ENCODE data around the gene LYRM4.

The LYRM4 gene

GRCh38 chr6:5238336-5238735, 22.4 kb downstream of the LYRM4 start:
- Histone ChIP-seq H3K36me3 (ENCODE audit: insufficient read depth, low read depth, low read length) (peaks cover 11% of the 10 kb centered on the region), H3K4me1 (ENCODE audit: insufficient read depth, low read length) (peaks cover 9% of the 10 kb centered on the region), H3K27me3 (ENCODE audit: insufficient read depth, low read length) (no peaks in the 10 kb centered on the region), H3K27ac (ENCODE audit: low read length) (no peak overlapping the region), H3K9ac (ENCODE audit: low read depth, low read length) (no peak overlapping the region), H3K9me3 (ENCODE audit: insufficient read depth, low read depth, low read length) (no peaks in the 10 kb centered on the region), H3K4me3 (ENCODE audit: low read length) (no peak overlapping the region)

GRCh38 chr6:5237805-5238204, 22.9 kb downstream of the LYRM4 start:
- Histone ChIP-seq H3K36me3 (ENCODE audit: insufficient read depth, low read depth, low read length) (peaks cover 11% of the 10 kb centered on the region), H3K27ac (ENCODE audit: low read length) (no peak overlapping the region), H3K4me1 (ENCODE audit: insufficient read depth, low read length) (peaks cover 9% of the 10 kb centered on the region), H3K27me3 (ENCODE audit: insufficient read depth, low read length) (no peaks in the 10 kb centered on the region), H3K9me3 (ENCODE audit: insufficient read depth, low read depth, low read length) (no peaks in the 10 kb centered on the region), H3K4me3 (ENCODE audit: low read length) (no peak overlapping the region), H3K9ac (ENCODE audit: low read depth, low read length) (no peak overlapping the region)

- Histone ChIP-seq H3K27ac (ENCODE audit: low read length) (no peak overlapping the region), H3K36me3 (ENCODE audit: insufficient read depth, low read depth, low read length) (peaks cover 11% of the 10 kb centered on the region), H3K9ac (ENCODE audit: low read depth, low read length) (no peak overlapping the region), H3K27me3 (ENCODE audit: insufficient read depth, low read length) (no peaks in the 10 kb centered on the region), H3K9me3 (ENCODE audit: insufficient read depth, low read depth, low read length) (no peaks in the 10 kb centered on the region), H3K4me1 (ENCODE audit: insufficient read depth, low read length) (peaks cover 13% of the 10 kb centered on the region), H3K4me3 (ENCODE audit: low read length) (no peak overlapping the region)
Observed at GRCh38 chr6:5235830-5236229, 24.9 kb downstream of the LYRM4 start.

- Histone ChIP-seq H3K27ac (ENCODE audit: low read length) (no peak overlapping the region), H3K4me1 (ENCODE audit: insufficient read depth, low read length) (peaks cover 13% of the 10 kb centered on the region), H3K9me3 (ENCODE audit: insufficient read depth, low read depth, low read length) (no peaks in the 10 kb centered on the region), H3K27me3 (ENCODE audit: insufficient read depth, low read length) (no peaks in the 10 kb centered on the region), H3K36me3 (ENCODE audit: insufficient read depth, low read depth, low read length) (peaks cover 8% of the 10 kb centered on the region), H3K9ac (ENCODE audit: low read depth, low read length) (no peak overlapping the region), H3K4me3 (ENCODE audit: low read length) (no peak overlapping the region)
Observed at GRCh38 chr6:5234874-5235273, 25.9 kb downstream of the LYRM4 start.

GRCh38 chr6:5231289-5231688, 29.5 kb downstream of the LYRM4 start:
- Histone ChIP-seq H3K9ac (ENCODE audit: low read depth, low read length) (no peak overlapping the region), H3K27me3 (ENCODE audit: insufficient read depth, low read length) (no peaks in the 10 kb centered on the region), H3K36me3 (ENCODE audit: insufficient read depth, low read depth, low read length) (peaks cover 8% of the 10 kb centered on the region), H3K9me3 (ENCODE audit: insufficient read depth, low read depth, low read length) (no peaks in the 10 kb centered on the region), H3K27ac (ENCODE audit: low read length) (no peak overlapping the region), H3K4me1 (ENCODE audit: insufficient read depth, low read length) (peaks cover 13% of the 10 kb centered on the region), H3K4me3 (ENCODE audit: low read length) (no peak overlapping the region)

- H3K9ac ChIP-seq (ENCODE audit: low read depth, low read length), result no peak overlapping the region
- H3K9me3 ChIP-seq (ENCODE audit: insufficient read depth, low read depth, low read length), result no peaks in the 10 kb centered on the region
- H3K4me1 ChIP-seq (ENCODE audit: insufficient read depth, low read length), result peaks cover 13% of the 10 kb centered on the region
- H3K27ac ChIP-seq (ENCODE audit: low read length), result no peak overlapping the region
- H3K27me3 ChIP-seq (ENCODE audit: insufficient read depth, low read length), result no peaks in the 10 kb centered on the region
- H3K36me3 ChIP-seq (ENCODE audit: insufficient read depth, low read depth, low read length), result no peaks in the 10 kb centered on the region
- H3K4me3 ChIP-seq (ENCODE audit: low read length), result no peak overlapping the region
Observed at GRCh38 chr6:5230081-5230480, 30.7 kb downstream of the LYRM4 start.

- no peak overlapping the region for H3K27ac ChIP-seq (ENCODE audit: low read length)
- H3K9me3 ChIP-seq (ENCODE audit: insufficient read depth, low read depth, low read length), result no peaks in the 10 kb centered on the region
- H3K27me3 ChIP-seq (ENCODE audit: insufficient read depth, low read length), result no peaks in the 10 kb centered on the region
- H3K4me1 ChIP-seq (ENCODE audit: insufficient read depth, low read length), result peaks cover 13% of the 10 kb centered on the region
- H3K36me3 ChIP-seq (ENCODE audit: insufficient read depth, low read depth, low read length), result no peaks in the 10 kb centered on the region
- H3K9ac ChIP-seq (ENCODE audit: low read depth, low read length), result no peak overlapping the region
- H3K4me3 ChIP-seq (ENCODE audit: low read length), result no peak overlapping the region
Observed at GRCh38 chr6:5229356-5229755, 31.4 kb downstream of the LYRM4 start.

- no peak overlapping the region for H3K27ac ChIP-seq (ENCODE audit: low read length)
- peaks cover 4% of the 10 kb centered on the region; the same call in 1 of the 2 replicates for H3K36me3 ChIP-seq (ENCODE audit: insufficient read depth, low read depth, low read length)
- H3K4me1 ChIP-seq (ENCODE audit: insufficient read depth, low read length), result no peaks in the 10 kb centered on the region
- no peak overlapping the region for H3K4me3 ChIP-seq (ENCODE audit: low read length)
- no peaks in the 10 kb centered on the region for H3K27me3 ChIP-seq (ENCODE audit: insufficient read depth, low read length)
- no peak overlapping the region for H3K9ac ChIP-seq (ENCODE audit: low read depth, low read length)
- no peaks in the 10 kb centered on the region for H3K9me3 ChIP-seq (ENCODE audit: insufficient read depth, low read depth, low read length)
Observed at GRCh38 chr6:5223309-5223708, 37.4 kb downstream of the LYRM4 start.

- Histone ChIP-seq H3K36me3 (ENCODE audit: insufficient read depth, low read depth, low read length) (peaks cover 10% of the 10 kb centered on the region; the same call in 1 of the 2 replicates), H3K4me3 (ENCODE audit: low read length) (no peak overlapping the region), H3K9ac (ENCODE audit: low read depth, low read length) (no peak overlapping the region), H3K9me3 (ENCODE audit: insufficient read depth, low read depth, low read length) (no peaks in the 10 kb centered on the region), H3K27ac (ENCODE audit: low read length) (no peak overlapping the region), H3K4me1 (ENCODE audit: insufficient read depth, low read length) (no peaks in the 10 kb centered on the region), H3K27me3 (ENCODE audit: insufficient read depth, low read length) (no peaks in the 10 kb centered on the region)
Observed at GRCh38 chr6:5220443-5220842, 40.3 kb downstream of the LYRM4 start.

GRCh38 chr6:5219011-5219691, 41.6 kb downstream of the LYRM4 start:
- no peaks in the 10 kb centered on the region for H3K27me3 ChIP-seq (ENCODE audit: insufficient read depth, low read length)
- H3K9me3 ChIP-seq (ENCODE audit: insufficient read depth, low read depth, low read length), result no peaks in the 10 kb centered on the region
- H3K9ac ChIP-seq (ENCODE audit: low read depth, low read length), result no peak overlapping the region
- peaks cover 13% of the 10 kb centered on the region; the same call in 1 of the 2 replicates for H3K36me3 ChIP-seq (ENCODE audit: insufficient read depth, low read depth, low read length)
- H3K27ac ChIP-seq (ENCODE audit: low read length), result no peak overlapping the region
- no peaks in the 10 kb centered on the region for H3K4me1 ChIP-seq (ENCODE audit: insufficient read depth, low read length)
- H3K4me3 ChIP-seq (ENCODE audit: low read length), result no peak overlapping the region

- H3K4me1 ChIP-seq (ENCODE audit: insufficient read depth, low read length), result no peaks in the 10 kb centered on the region
- no peak overlapping the region for H3K4me3 ChIP-seq (ENCODE audit: low read length)
- H3K36me3 ChIP-seq (ENCODE audit: insufficient read depth, low read depth, low read length), result peaks cover 21% of the 10 kb centered on the region
- no peak overlapping the region for H3K9ac ChIP-seq (ENCODE audit: low read depth, low read length)
- H3K27me3 ChIP-seq (ENCODE audit: insufficient read depth, low read length), result no peaks in the 10 kb centered on the region
- no peak overlapping the region for H3K27ac ChIP-seq (ENCODE audit: low read length)
- H3K9me3 ChIP-seq (ENCODE audit: insufficient read depth, low read depth, low read length), result no peaks in the 10 kb centered on the region
Observed at GRCh38 chr6:5217356-5217755, 43.4 kb downstream of the LYRM4 start.

GRCh38 chr6:5215799-5216198, 45.0 kb downstream of the LYRM4 start:
- Histone ChIP-seq H3K4me3 (ENCODE audit: low read length) (no peak overlapping the region), H3K36me3 (ENCODE audit: insufficient read depth, low read depth, low read length) (peaks cover 21% of the 10 kb centered on the region), H3K9me3 (ENCODE audit: insufficient read depth, low read depth, low read length) (no peaks in the 10 kb centered on the region), H3K9ac (ENCODE audit: low read depth, low read length) (no peak overlapping the region), H3K4me1 (ENCODE audit: insufficient read depth, low read length) (no peaks in the 10 kb centered on the region), H3K27me3 (ENCODE audit: insufficient read depth, low read length) (no peaks in the 10 kb centered on the region), H3K27ac (ENCODE audit: low read length) (no peak overlapping the region)

Measured in iPS-20b (cell line).